NB4 (cell line): Measurements from ENCODE around the gene BNC2.

Experiments
- CTCF ChIP-seq: IDR thresholded peaks from one replicate; pipeline ENCODE4 v1.5.1; 2012; ENCODE audit warnings: low read depth, low read length
- POLR2A ChIP-seq: IDR thresholded peaks from 2 replicates; pipeline ENCODE4 v1.6.1; 2011; ENCODE audit warnings: mild to moderate bottlenecking; ENCODE audit not compliant: insufficient read length; ENCODE audit errors: extremely low read depth
- TF ChIP-seq, protein P1 (sequence below): IDR thresholded peaks from 2 replicates; pipeline ENCODE4 v1.6.1; 2011; ENCODE audit warnings: low read depth, low read length

DNA sequence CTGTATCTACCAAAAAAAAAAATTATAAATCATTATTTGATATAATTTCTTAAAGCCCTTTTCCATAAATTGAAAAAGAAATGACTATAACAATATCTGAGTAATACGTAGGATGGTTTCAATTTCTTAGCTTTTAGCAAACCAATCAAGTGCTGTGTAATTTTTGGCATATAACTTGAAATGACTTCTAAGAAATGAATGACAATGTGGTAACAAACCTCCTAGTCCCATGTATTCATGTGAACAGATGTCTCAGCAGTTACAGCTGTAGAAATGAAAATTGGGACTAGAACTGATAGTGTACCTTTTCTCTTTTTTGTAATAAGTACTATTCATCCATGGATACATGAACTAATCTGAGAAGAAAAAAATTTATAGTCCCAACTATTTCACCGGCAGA lies 307.0 kb downstream of the BNC2 start:
- no peak for TF ChIP-seq POLR2A
- no peak for TF ChIP-seq CTCF
- TF ChIP-seq, protein P1, sequence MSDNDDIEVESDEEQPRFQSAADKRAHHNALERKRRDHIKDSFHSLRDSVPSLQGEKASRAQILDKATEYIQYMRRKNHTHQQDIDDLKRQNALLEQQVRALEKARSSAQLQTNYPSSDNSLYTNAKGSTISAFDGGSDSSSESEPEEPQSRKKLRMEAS: no peak
